Activated CD4-positive, alpha-beta T cell treated with anti-CD3 and anti-CD28 coated beads, Interleukin-2, amount 50 U/mL, for 24 hours (primary cell): ENCODE results near the gene FAXDC2.
"Not testable (repeated sequence)": the region's sequence is repeated elsewhere in the genome, so short reads cannot be mapped to it uniquely, and the experiment has no call there.

Experiments used
- DNase-seq, 2 donors: peaks; one replicate each; pipeline ENCODE4 v3.0.0-alpha.2; 2020; ENCODE audit warnings: low read depth in 1 of 2, low spot score in 1 of 2

The FAXDC2 gene

GRCh38 chr5:154861946-154862345, 11.5 kb upstream of the FAXDC2 start:
- no peak for DNase-seq

GRCh38 chr5:154860765-154861164, 10.4 kb upstream of the FAXDC2 start:
- no peak for DNase-seq

GRCh38 chr5:154860123-154860522, 9.7 kb upstream of the FAXDC2 start:
- no peak for DNase-seq

- DNase-seq = no peak
Observed at GRCh38 chr5:154858972-154859871, 8.8 kb upstream of the FAXDC2 start.

- DNase-seq = peak; percentile 95 to 97
Observed at GRCh38 chr5:154858297-154858971, 8.0 kb upstream of the FAXDC2 start, which contains the start of gene CNOT8. CNOT8 (plus strand) TSS chr5:154858627; CDS start chr5:154863279, 4,652 bp downstream.

GRCh38 chr5:154857530-154858296, 7.3 kb upstream of the FAXDC2 start:
- DNase-seq = peak; percentile 63 to 75

- DNase-seq = no peak
Observed at GRCh38 chr5:154851351-154851750, 948 bp upstream of the FAXDC2 start.

GRCh38 chr5:154849791-154850201, 607 bp downstream of the FAXDC2 start:
- DNase-seq = no peak

- DNase-seq = no peak
Observed at GRCh38 chr5:154849264-154849785, 1.1 kb downstream of the FAXDC2 start.

- no peak for DNase-seq
Observed at GRCh38 chr5:154844809-154845208, 5.6 kb downstream of the FAXDC2 start.

GRCh38 chr5:154842689-154843530, 7.5 kb downstream of the FAXDC2 start:
- no peak for DNase-seq

- no peak for DNase-seq
Observed at GRCh38 chr5:154841273-154841661, 9.1 kb downstream of the FAXDC2 start.

GRCh38 chr5:154840435-154841272, 9.7 kb downstream of the FAXDC2 start:
- DNase-seq = no peak

GRCh38 chr5:154837009-154837901, 13.1 kb downstream of the FAXDC2 start:
- no peak for DNase-seq

- DNase-seq = no peak
Observed at GRCh38 chr5:154836225-154836624, 14.2 kb downstream of the FAXDC2 start.

- DNase-seq = not testable (repeated sequence)
Observed at GRCh38 chr5:154835701-154836052, 14.7 kb downstream of the FAXDC2 start.

GRCh38 chr5:154834053-154834452, 16.4 kb downstream of the FAXDC2 start:
- DNase-seq = no peak

- not testable (repeated sequence) for DNase-seq
Observed at GRCh38 chr5:154832804-154833203, 17.6 kb downstream of the FAXDC2 start.
